COLO829 (cell line): ENCODE results near the gene DBF4.
A peak's percentile ranks its signal among the peaks of the same experiment; 100 is the strongest.
"Not testable (repeated sequence)": the region's sequence is repeated elsewhere in the genome, so short reads cannot be mapped to it uniquely, and the experiment has no call there.

Experiments
- DNase-seq: peaks from one replicate; pipeline ENCODE4 v3.0.0; 2012; ENCODE audit warnings: low spot score

The DBF4 gene

GRCh38 chr7:87876040-87876868 lies at the start of gene DBF4, which contains the start of gene SLC25A40:
DBF4 (plus strand) TSS chr7:87876493; CDS start chr7:87876733, 240 bp downstream.
SLC25A40 (minus strand) TSS chr7:87876360; CDS start chr7:87858727, 17,633 bp downstream.
- DNase-seq = peak; percentile 92

GRCh38 chr7:87828383-87828782 lies 47.9 kb upstream of the DBF4 start:
- not testable (repeated sequence) for DNase-seq

- DNase-seq = no peak
Observed at GRCh38 chr7:87831097-87831496, 45.2 kb upstream of the DBF4 start.

GRCh38 chr7:87833130-87833529 lies 43.2 kb upstream of the DBF4 start:
- no peak for DNase-seq

GRCh38 chr7:87837597-87837996 lies 38.7 kb upstream of the DBF4 start:
- no peak for DNase-seq

- DNase-seq = no peak
Observed at GRCh38 chr7:87850836-87851593, 25.3 kb upstream of the DBF4 start.

- DNase-seq = no peak
Observed at GRCh38 chr7:87852306-87852705, 24.0 kb upstream of the DBF4 start.

GRCh38 chr7:87853237-87853864 lies 22.9 kb upstream of the DBF4 start:
- no peak for DNase-seq

GRCh38 chr7:87858417-87859100 lies 17.7 kb upstream of the DBF4 start:
- no peak for DNase-seq

GRCh38 chr7:87866089-87866488 lies 10.2 kb upstream of the DBF4 start:
- DNase-seq = no peak

GRCh38 chr7:87866533-87866932 lies 9.8 kb upstream of the DBF4 start:
- not testable (repeated sequence) for DNase-seq

- DNase-seq = no peak
Observed at GRCh38 chr7:87870471-87870870, 5.8 kb upstream of the DBF4 start.

GRCh38 chr7:87872346-87872745 lies 3.9 kb upstream of the DBF4 start:
- no peak for DNase-seq

- not testable (repeated sequence) for DNase-seq
Observed at GRCh38 chr7:87873328-87873727, 3.0 kb upstream of the DBF4 start.

- DNase-seq = no peak
Observed at GRCh38 chr7:87874066-87874465, 2.2 kb upstream of the DBF4 start.

GRCh38 chr7:87875151-87876039 lies 898 bp upstream of the DBF4 start:
- DNase-seq = no peak

- peak; percentile 54 for DNase-seq
Observed at GRCh38 chr7:87876869-87877234, 559 bp downstream of the DBF4 start.

GRCh38 chr7:87877366-87878040 lies 1.2 kb downstream of the DBF4 start:
- no peak for DNase-seq

GRCh38 chr7:87878208-87878735 lies 2.0 kb downstream of the DBF4 start:
- no peak for DNase-seq
